Suprapubic skin (tissue), 4 donors: ENCODE results near the gene ATM. TPM values are rescaled to one million over a fixed set of nuclear protein-coding genes. Genes with fewer than 3 reads are reported as not detected.

Experiments used
- DNase-seq, 2 donors: peaks; one replicate each; pipeline ENCODE4 v3.0.0-alpha.2; 2019; ENCODE audit warnings: low spot score in 2 of 2
- H3K27ac ChIP-seq: fragments of 200-600 bp; sonication (generic); one replicate; pipeline ENCODE4 v1.5.1; 2019
- H3K27me3 ChIP-seq: fragments of 200-600 bp; sonication (generic); one replicate; pipeline ENCODE4 v1.5.1; 2019
- H3K36me3 ChIP-seq: fragments of 200-600 bp; sonication (generic); one replicate; pipeline ENCODE4 v1.5.1; 2019
- H3K4me1 ChIP-seq: fragments of 200-600 bp; sonication (generic); one replicate; pipeline ENCODE4 v1.5.1; 2019
- H3K4me3 ChIP-seq: fragments of 200-600 bp; sonication (generic); one replicate; pipeline ENCODE4 v1.5.1; 2019; ENCODE audit warnings: mild to moderate bottlenecking
- H3K9me3 ChIP-seq: fragments of 200-600 bp; sonication (generic); one replicate; pipeline ENCODE4 v1.5.1; 2019
- CTCF ChIP-seq, 2 donors: fragments of 200-600 bp in 1 of 2; fragments of 450-650 bp in 1 of 2; sonication (generic) in 1 of 2; IDR thresholded peaks; one replicate each; pipeline ENCODE4 v1.5.1; 2016 to 2019; ENCODE audit warnings: antibody characterized with exemption in 2 of 2, mild to moderate bottlenecking in 1 of 2, moderate library complexity in 1 of 2
- EP300 ChIP-seq: sonication (generic); formaldehyde crosslinking; IDR thresholded peaks from one replicate; pipeline ENCODE4 v1.6.1; 2017; ENCODE audit warnings: antibody characterized with exemption
- POLR2A ChIP-seq, 2 donors: fragments of 450-650 bp; IDR thresholded peaks; one replicate each; pipeline ENCODE4 v1.6.1; 2017; ENCODE audit warnings: antibody characterized with exemption in 2 of 2, mild to moderate bottlenecking in 2 of 2, moderate library complexity in 2 of 2
- POLR2AphosphoS5 ChIP-seq, 3 donors: sonication (generic); formaldehyde crosslinking; IDR thresholded peaks; one replicate each; pipeline ENCODE4 v1.6.1; 2017; ENCODE audit warnings: antibody characterized with exemption in 3 of 3
- WGBS: methylation state at CpG from one replicate; pipeline ENCODE4 v1.1.5; 2018; 5-methylcytosine and 5-hydroxymethylcytosine counted together
- total RNA-seq, 4 donors: library from RNA; depleted of rRNA; stranded (reverse); fragments of >200 nt; gene quantifications; one replicate each; pipeline ENCODE4 v1.1.0, GENCODE V29; 2016

Gene ATM
- total RNA-seq, 4 donors from 2014 or later = 17.5 to 76.4 (median 34.2) TPM

DNA sequence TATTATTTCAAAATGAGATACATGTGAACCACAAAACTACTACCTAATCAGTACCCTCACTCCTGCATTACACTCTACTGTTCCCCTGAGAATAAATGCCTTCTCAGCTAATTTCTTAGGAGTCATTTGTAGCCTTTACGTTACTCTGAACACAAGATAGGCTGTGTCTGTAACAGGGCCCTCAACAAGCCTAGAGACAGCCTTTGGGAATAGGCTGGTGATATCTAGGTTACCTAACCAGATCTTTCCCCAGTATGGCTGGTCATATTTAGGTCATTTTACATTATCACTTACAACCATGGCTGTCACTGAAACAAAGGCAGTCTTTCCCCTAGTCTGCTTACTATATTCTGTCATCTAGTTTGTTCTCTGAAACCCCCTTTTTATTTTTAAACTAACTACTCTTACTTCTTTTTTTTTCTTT is 14.2 kb downstream of the ATM start:
- H3K9me3 ChIP-seq = no peaks in the 10 kb centered on the region
- peaks cover 38% of the 10 kb centered on the region for H3K36me3 ChIP-seq
- peaks cover 2% of the 10 kb centered on the region for H3K4me1 ChIP-seq
- TF ChIP-seq CTCF (IDR thresholded peaks at IDR 0.05) = no peak
- no peak for TF ChIP-seq POLR2A (IDR thresholded peaks at IDR 0.05)
- H3K27me3 ChIP-seq = no peaks in the 10 kb centered on the region
- H3K27ac ChIP-seq = no peak overlapping the region
- 90% methylated on average over 1 of the region's 1 CpG for WGBS
- no peak for DNase-seq
- no peak overlapping the region for H3K4me3 ChIP-seq

DNA sequence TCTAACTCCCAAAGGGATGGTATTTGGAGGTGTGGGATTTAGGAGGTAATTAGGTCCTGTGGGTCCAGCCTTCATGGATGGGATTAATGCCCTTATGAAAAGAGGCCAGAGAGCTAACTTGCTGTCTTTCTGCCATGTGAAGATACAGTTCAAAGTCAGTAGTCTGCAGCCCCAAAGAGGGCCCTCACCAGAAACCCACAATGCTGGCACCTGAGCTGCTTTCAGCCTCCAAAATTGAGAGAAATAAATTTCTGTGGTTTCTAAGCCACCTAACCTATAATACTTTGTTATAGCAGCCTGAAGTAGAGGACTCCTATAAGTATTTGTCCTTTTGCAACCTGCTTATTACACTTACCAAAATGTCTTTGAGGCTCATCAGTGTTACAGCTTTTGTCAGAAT is 16.2 kb downstream of the ATM start:
- no peak for DNase-seq
- Histone ChIP-seq H3K9me3 (no peaks in the 10 kb centered on the region), H3K27me3 (no peaks in the 10 kb centered on the region), H3K4me3 (no peak overlapping the region), H3K27ac (no peak overlapping the region), H3K36me3 (peaks cover 31% of the 10 kb centered on the region), H3K4me1 (peaks cover 2% of the 10 kb centered on the region)
- TF ChIP-seq EP300 (no peak), POLR2A (IDR thresholded peaks at IDR 0.05) (no peak), CTCF (IDR thresholded peaks at IDR 0.05) (no peak), POLR2AphosphoS5 (IDR thresholded peaks at IDR 0.05) (no peak)

GRCh38 chr11:108241330-108242037 is 18.6 kb downstream of the ATM start:
- Histone ChIP-seq H3K27ac (no peak overlapping the region), H3K36me3 (peaks cover 25% of the 10 kb centered on the region)
- 95% methylated on average over 4 of the region's 4 CpGs for WGBS

GRCh38 chr11:108242422-108242821 is 19.6 kb downstream of the ATM start:
- WGBS = 96% methylated on average over 2 of the region's 2 CpGs
- no peaks in the 10 kb centered on the region for H3K27me3 ChIP-seq
- no peak for DNase-seq
- no peak overlapping the region for H3K27ac ChIP-seq
- peaks cover 20% of the 10 kb centered on the region for H3K36me3 ChIP-seq
- no peak for TF ChIP-seq POLR2A (IDR thresholded peaks at IDR 0.05)
- no peak for TF ChIP-seq POLR2AphosphoS5 (IDR thresholded peaks at IDR 0.05)
- TF ChIP-seq EP300 = no peak
- no peak for TF ChIP-seq CTCF (IDR thresholded peaks at IDR 0.05)
- no peak overlapping the region for H3K4me3 ChIP-seq
- no peaks in the 10 kb centered on the region for H3K4me1 ChIP-seq
- H3K9me3 ChIP-seq = no peaks in the 10 kb centered on the region

More at GRCh38 chr11:108241330-108242037, 18.6 kb downstream of the ATM start:
- no peaks in the 10 kb centered on the region for H3K9me3 ChIP-seq
- H3K4me3 ChIP-seq = no peak overlapping the region
- H3K27me3 ChIP-seq = no peaks in the 10 kb centered on the region
- no peak for DNase-seq
- H3K4me1 ChIP-seq = peaks cover 2% of the 10 kb centered on the region
- TF ChIP-seq CTCF (IDR thresholded peaks at IDR 0.05) = no peak
- no peak for TF ChIP-seq EP300
- TF ChIP-seq POLR2A (IDR thresholded peaks at IDR 0.05) = no peak
- no peak for TF ChIP-seq POLR2AphosphoS5 (IDR thresholded peaks at IDR 0.05)

- Histone ChIP-seq H3K27ac (no peak overlapping the region), H3K27me3 (no peaks in the 10 kb centered on the region), H3K36me3 (peaks cover 26% of the 10 kb centered on the region), H3K9me3 (no peaks in the 10 kb centered on the region), H3K4me3 (no peak overlapping the region), H3K4me1 (no peaks in the 10 kb centered on the region)
- TF ChIP-seq POLR2AphosphoS5 (IDR thresholded peaks at IDR 0.05) = no peak
- no peak for TF ChIP-seq CTCF (IDR thresholded peaks at IDR 0.05)
- no peak for TF ChIP-seq POLR2A (IDR thresholded peaks at IDR 0.05)
- no peak for TF ChIP-seq EP300
- WGBS = 66% methylated on average over 3 of the region's 3 CpGs
- no peak for DNase-seq
Measured at GRCh38 chr11:108246308-108246707, 23.4 kb downstream of the ATM start.
